ENCODE data around the gene DNAH8. TPM values are rescaled to one million over a fixed set of nuclear protein-coding genes. Genes with fewer than 3 reads are reported as not detected.

Gene DNAH8
- polyA plus RNA-seq, 3 donors: under 0.01 TPM; not detected in 2

DNA sequence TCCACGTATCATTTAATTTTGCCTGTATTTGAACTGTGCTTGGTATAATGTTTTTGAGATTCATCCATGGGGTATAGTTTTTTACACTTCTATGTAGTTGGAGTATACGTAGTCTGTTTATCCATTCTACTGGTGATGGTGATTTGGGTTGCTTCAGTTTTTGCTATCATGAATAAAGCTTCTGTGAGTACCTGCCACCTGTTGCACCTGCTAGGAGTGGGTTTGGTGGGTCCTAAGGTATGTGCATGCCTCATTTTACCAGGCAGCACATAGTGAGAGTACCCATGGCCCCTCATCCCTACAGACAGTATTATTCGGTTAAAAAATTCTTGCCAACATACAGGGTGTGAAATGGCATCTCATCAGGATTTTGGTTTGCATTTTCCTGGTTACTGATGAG, 92.9 kb downstream of the DNAH8 start:
- H3K27ac ChIP-seq (ENCODE audit: low read depth, low read length): no peak overlapping the region
- 71 to 77% (median 77%) methylated on average over 3 of the region's 3 CpGs for WGBS, 3 donors

DNA sequence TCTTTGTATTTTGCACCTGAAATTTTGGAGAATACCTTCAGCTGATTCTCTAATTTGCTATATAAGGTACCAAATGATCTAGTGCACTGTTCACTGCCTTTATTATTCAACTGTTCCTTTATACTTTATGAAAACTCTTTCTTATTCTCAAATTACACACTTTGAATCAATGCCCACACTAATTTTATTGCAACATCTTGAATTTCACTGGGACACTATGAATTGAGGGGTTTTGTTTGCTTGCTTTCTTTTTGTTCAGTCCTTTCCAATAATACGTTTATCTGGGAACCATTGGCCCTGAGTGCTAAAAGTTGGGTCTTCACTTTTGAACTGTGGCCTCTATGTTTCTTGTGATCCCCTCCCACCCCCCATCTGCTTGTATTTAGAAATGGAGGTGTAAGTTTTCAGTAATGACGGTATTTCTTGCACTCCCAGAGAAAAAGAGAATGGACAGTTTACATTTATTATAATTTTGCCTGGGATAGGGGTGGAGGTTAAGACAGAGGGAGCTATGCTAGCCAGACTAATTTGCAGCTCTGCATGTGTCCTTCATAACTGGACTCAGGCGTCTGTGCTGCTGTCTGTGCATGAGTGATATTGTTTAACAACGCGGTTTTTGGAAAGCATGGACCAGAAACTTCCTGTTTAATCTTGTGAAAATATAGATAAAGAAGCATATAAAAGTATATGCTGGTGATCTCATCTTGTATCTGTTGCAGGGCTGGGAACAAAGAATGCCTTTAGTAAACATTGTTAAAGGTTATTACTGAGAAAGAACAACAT, 98.1 kb downstream of the DNAH8 start:
- no peak overlapping the region for H3K27ac ChIP-seq (ENCODE audit: low read depth, low read length)
- WGBS, 3 donors: 26 to 38% (median 31%) methylated on average over 5 of the region's 5 CpGs

DNA sequence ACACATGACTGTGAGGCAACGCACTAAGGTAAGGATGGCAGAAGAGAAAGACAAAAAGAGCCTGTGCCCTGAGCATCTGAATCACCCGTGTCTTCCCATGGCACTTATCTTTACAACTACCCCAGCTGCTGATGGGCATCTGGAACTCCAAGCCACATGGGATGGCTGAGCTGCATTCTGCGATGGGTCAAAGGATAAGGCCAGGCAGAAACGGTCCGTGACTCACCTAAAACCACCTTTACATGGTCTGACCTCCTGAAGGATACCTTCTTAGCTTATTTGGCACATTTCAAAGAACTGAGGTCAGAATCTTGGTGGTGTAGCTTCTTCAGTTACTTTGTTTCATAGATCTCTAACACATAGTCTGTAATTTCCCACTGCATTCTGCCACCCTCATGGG, 99.7 kb downstream of the DNAH8 start:
- 70 to 89% (median 85%) methylated on average over 5 of the region's 5 CpGs for WGBS, 3 donors

DNA sequence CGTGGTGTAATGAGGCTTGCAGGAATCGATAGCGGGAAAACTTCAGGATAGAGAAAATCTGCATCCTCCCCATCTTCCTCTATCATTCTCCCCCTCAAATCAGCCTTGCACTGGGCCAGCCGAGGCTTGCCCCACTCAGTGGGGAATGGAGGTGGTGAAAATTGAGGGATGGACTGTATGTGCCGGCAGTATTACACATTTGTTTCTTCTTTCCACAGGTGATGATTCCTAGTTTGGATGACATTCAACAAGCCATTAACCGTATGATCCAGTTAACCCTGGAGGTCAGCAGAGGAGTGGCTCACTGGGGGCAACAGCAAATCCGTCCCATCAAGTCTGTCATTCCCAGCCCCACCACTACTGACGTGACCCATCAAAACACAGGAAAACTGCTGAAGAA, 100.1 kb downstream of the DNAH8 start:
- WGBS, 3 donors: 83 to 88% (median 83%) methylated on average over 8 of the region's 8 CpGs
- no peak overlapping the region for H3K27ac ChIP-seq (ENCODE audit: low read depth, low read length)

More for the DNA sequence above, 99.7 kb downstream of the DNAH8 start:
- H3K27ac ChIP-seq (ENCODE audit: low read depth, low read length): no peak overlapping the region

DNA sequence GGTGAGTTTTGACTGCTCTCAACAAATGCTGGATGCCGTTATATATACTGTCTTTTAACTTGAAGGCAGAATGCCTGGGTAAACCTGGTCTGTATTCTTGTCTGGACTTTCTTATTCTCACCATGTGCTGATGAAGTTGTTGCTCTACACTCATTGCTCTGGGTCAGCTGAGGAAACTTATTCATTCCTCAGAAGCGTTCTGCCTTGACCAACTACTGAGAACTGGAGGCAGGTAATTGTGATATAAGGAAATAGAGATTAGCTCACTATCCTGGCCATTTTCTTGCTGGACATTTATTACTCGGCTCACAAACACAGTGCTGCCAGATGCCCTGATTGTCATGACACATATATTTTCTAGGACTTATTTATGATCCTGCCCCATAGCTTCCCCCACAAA, 103.6 kb downstream of the DNAH8 start:
- 51 to 70% (median 69%) methylated on average over 3 of the region's 3 CpGs for WGBS, 3 donors
- H3K27ac ChIP-seq (ENCODE audit: low read depth, low read length): no peak overlapping the region

DNA sequence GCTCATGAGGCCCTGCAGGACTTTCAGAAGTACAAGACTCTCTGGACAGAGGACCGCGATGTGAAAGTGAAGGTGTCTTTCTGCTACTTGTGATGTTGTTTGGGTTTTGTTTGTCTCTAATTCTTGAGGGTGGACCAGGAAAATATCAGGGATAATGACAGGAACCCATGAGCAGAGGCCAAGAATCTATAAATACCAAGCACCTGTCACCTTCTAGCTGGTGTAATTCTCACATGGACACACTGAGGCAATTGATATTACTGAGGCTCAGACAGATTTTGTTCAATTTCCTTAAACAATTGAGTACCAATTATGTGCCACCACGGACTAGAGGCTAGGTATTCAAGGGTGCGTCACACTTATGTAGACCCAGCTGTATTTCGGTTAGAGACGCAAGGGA, 107.9 kb downstream of the DNAH8 start:
- no peak overlapping the region for H3K27ac ChIP-seq (ENCODE audit: low read depth, low read length)
- WGBS, 3 donors: 88 to 96% (median 96%) methylated on average over 6 of the region's 6 CpGs

DNA sequence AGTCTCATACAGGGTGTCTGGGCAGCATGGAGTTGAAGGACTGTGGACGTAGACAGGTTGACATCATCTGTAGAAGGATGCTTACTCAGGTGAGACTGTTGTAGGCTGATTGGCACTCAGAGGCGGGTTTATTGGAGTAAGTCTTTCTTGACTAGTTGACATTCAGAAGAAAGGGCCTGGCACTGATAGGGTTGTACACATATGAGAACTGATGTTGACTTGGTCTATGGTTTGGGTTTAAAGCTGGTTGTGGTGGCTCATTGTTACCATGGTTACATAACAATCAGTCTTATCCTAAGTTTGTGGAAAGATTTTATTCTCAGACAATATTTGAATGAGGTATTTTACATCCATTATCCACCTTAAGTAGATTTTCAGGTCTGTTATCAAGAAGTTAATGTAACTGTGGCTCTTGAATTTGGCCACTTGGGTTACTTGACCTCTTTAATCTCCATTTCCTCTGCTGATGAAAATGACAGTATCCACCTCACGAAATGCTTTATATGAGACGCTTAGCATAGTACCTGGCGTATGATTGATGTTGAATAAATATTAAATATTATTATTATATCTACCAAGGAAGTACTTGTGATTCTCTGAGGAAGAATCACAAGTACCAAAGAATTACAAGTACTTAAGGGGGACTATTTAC, 109.3 kb downstream of the DNAH8 start:
- no peak overlapping the region for H3K27ac ChIP-seq (ENCODE audit: low read depth, low read length)
- WGBS, 3 donors: 82 to 87% (median 83%) methylated on average over 5 of the region's 5 CpGs

DNA sequence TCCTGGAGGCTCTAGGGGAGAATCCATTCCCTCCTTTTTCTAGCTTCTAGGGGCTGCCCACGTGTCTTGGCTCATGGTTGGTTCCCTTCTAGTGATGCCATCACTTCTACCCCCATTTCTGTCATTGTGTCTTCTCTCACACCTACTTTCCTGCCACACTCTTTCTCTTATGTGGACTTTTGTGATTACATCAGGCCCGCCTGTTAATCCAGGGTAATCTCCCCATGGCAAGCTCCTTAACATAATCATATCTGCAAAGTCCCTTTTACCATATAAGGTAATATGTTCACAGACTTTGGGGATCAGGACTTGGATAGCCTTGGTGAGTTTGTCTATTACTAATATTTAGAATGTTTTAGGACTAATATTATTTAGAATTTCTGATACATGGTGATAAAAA, 111.9 kb downstream of the DNAH8 start:
- WGBS, 3 donors: 57 to 66% (median 64%) methylated on average over 2 of the region's 2 CpGs
- H3K27ac ChIP-seq (ENCODE audit: low read depth, low read length): no peak overlapping the region

- H3K27ac ChIP-seq (ENCODE audit: low read depth, low read length): no peak overlapping the region
Observed at GRCh38 chr6:38831865-38832264, 116.8 kb downstream of the DNAH8 start.

DNA sequence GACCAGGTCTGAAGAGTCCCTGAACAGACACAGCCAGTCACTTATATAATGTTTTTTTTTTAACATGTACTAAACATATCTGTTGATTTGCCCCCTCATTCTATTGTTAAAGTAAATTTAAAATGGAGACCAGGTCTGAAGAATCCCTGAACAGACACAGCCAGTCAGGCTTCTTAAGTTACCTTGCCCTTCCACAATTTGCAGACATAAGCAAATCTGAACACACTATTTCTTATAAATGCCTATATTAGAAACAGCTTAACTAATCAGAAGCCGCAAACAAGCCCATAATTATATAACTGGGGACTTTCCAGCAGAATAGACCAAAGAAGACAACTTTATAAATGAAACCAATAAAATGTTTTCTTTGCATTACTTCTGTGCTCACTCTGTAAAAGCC, 118.2 kb downstream of the DNAH8 start:
- H3K27ac ChIP-seq (ENCODE audit: low read depth, low read length): no peak overlapping the region
- WGBS, 3 donors: 83 to 88% (median 85%) methylated on average over 1 of the region's 1 CpG

- 69 to 75% (median 72%) methylated on average over 1 of the region's 1 CpG for WGBS, 3 donors
- H3K27ac ChIP-seq (ENCODE audit: low read depth, low read length): no peak overlapping the region
Observed at GRCh38 chr6:38836585-38836984, 121.5 kb downstream of the DNAH8 start.

- 72 to 83% (median 82%) methylated on average over 3 of the region's 3 CpGs for WGBS, 3 donors
- no peak overlapping the region for H3K27ac ChIP-seq (ENCODE audit: low read depth, low read length)
Observed at GRCh38 chr6:38837101-38837500, 122.0 kb downstream of the DNAH8 start.

GRCh38 chr6:38843798-38844197, 128.7 kb downstream of the DNAH8 start:
- no peak overlapping the region for H3K27ac ChIP-seq (ENCODE audit: low read depth, low read length)
- 73 to 86% (median 75%) methylated on average over 3 of the region's 3 CpGs for WGBS, 3 donors

GRCh38 chr6:38845931-38846330, 130.8 kb downstream of the DNAH8 start:
- H3K27ac ChIP-seq (ENCODE audit: low read depth, low read length): no peak overlapping the region
- 59 to 74% (median 69%) methylated on average over 3 of the region's 3 CpGs for WGBS, 3 donors

DNA sequence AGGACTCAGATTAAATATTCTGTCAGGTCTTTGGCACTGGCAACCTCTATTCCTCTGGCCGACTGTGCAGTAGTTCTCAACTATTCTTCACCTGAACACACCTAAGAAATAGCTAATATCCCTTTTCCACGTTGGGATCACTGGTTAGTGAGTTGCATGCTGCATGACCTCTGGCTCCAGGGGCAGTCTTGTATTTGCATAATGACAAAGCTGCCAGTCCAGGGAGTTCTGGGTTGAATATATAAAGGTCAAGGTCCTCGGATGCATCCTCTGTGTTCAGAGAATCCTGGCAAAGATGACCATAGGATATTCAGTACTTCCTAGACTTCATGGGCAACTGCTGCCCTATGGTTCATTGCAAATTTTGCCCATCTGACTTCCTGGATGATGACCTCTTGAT, 131.2 kb downstream of the DNAH8 start:
- WGBS, 3 donors: 62 to 78% (median 73%) methylated on average over 3 of the region's 3 CpGs
- H3K27ac ChIP-seq (ENCODE audit: low read depth, low read length): no peak overlapping the region

- 81 to 96% (median 90%) methylated on average over 1 of the region's 1 CpG for WGBS, 3 donors
- no peak overlapping the region for H3K27ac ChIP-seq (ENCODE audit: low read depth, low read length)
Observed at GRCh38 chr6:38846844-38847243, 131.7 kb downstream of the DNAH8 start.

GRCh38 chr6:38847497-38847896, 132.4 kb downstream of the DNAH8 start:
- 88 to 90% (median 89%) methylated on average over 2 of the region's 2 CpGs for WGBS, 3 donors
- no peak overlapping the region for H3K27ac ChIP-seq (ENCODE audit: low read depth, low read length)

DNA sequence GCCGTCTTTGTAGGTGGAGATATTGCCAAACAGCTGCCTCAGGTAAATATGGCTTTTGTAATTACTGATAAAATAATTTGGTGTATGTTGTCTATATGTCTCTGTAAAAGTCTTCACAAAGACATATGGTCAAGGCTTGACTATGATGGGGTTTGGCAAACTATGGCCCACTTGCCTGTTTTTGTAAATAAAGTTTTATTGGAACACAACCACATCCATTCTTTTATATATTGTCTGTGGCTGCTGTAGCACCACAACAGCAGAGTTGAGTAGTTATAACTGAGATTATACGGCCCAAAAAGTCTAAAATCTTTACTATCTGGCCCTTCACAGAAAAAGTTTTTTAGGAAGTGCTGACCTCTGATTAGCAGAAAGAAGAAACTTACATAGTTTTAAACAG, 133.6 kb downstream of the DNAH8 start:
- 80 to 95% (median 93%) methylated on average over 2 of the region's 2 CpGs for WGBS, 3 donors
- no peak overlapping the region for H3K27ac ChIP-seq (ENCODE audit: low read depth, low read length)

GRCh38 chr6:38852215-38852614, 137.1 kb downstream of the DNAH8 start:
- H3K27ac ChIP-seq (ENCODE audit: low read depth, low read length): no peak overlapping the region
- 59 to 70% (median 62%) methylated on average over 3 of the region's 3 CpGs for WGBS, 3 donors

DNA sequence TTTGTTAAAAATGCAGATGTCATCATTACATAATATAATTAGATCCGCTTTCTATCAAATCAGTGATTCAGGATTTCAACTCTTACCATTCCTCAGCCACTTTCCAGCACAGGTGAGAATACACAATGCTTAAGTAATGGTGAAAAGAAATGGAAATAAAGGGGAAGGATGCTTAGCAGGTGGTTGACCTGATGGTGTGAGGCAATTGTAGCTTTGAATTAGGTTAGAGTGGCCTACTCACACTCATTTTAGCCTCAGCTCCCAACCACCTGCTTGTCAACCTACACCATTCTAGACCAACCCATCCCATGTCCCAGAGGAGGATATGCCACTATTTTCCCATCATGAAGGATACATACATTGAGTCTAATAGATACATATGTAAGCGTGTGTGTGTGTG, 138.1 kb downstream of the DNAH8 start:
- no peak overlapping the region for H3K27ac ChIP-seq (ENCODE audit: low read depth, low read length)
- 90 to 95% (median 91%) methylated on average over 2 of the region's 2 CpGs for WGBS, 3 donors
